ENCODE data around the gene OTUD4.

Gene OTUD4

GRCh38 chr4:145130788-145131399, 49.5 kb downstream of the OTUD4 start:
- Histone ChIP-seq H3K9me3 (ENCODE audit: low read depth, low read length) (no peaks in the 10 kb centered on the region), H3K27ac (peak overlapping the region; percentile 71), H3K36me3 (ENCODE audit: insufficient read depth, low read length) (peaks cover 51% of the 10 kb centered on the region), H3K4me3 (no peak overlapping the region), H3K9ac (ENCODE audit: insufficient read length) (no peak overlapping the region)
- TF ChIP-seq FOXP2 (optimal IDR thresholded peaks at IDR 0.05; ENCODE audit: control extremely low read depth, extremely low read length, insufficient read depth), result no peak
- TF ChIP-seq POLR2AphosphoS5 (IDR thresholded peaks at IDR 0.05; ENCODE audit: borderline replicate concordance, low read depth, low read length), result no peak
- DNase-seq (ENCODE audit: low read depth, low spot score), result no peak

DNA sequence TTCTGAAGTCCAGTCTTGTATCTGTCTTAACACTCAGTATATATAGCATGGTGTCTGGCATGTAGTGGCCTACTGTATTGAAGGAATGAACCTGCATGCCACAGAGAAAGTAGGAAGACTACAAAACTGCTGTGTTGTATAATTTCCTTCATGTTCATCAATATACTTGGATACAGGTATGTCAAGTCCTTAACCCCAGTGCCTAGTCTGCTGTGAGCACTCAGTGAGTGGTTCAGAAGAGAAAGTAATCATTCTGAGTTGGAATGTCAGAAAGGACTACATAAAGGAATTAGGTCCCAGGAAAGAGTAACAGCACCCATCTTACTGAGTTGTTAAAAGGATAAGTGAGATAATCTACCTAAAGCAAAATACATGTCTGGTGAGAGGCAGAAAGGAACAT, 50.3 kb downstream of the OTUD4 start:
- TF ChIP-seq POLR2AphosphoS5 (IDR thresholded peaks at IDR 0.05; ENCODE audit: borderline replicate concordance, low read depth, low read length) (no peak), EZH2 (IDR thresholded peaks at IDR 0.05) (no peak), FOXP2 (optimal IDR thresholded peaks at IDR 0.05; ENCODE audit: control extremely low read depth, extremely low read length, insufficient read depth) (no peak)
- peaks cover 58% of the 10 kb centered on the region for H3K36me3 ChIP-seq (ENCODE audit: insufficient read depth, low read length)
- H3K4me3 ChIP-seq, result no peak overlapping the region
- H3K9me3 ChIP-seq (ENCODE audit: low read depth, low read length), result no peaks in the 10 kb centered on the region
- H3K9ac ChIP-seq (ENCODE audit: insufficient read length), result no peak overlapping the region
- no peak for DNase-seq (ENCODE audit: low read depth, low spot score)
- peak overlapping the region; percentile 71; the same call in 1 of the 2 replicates for H3K27ac ChIP-seq

DNA sequence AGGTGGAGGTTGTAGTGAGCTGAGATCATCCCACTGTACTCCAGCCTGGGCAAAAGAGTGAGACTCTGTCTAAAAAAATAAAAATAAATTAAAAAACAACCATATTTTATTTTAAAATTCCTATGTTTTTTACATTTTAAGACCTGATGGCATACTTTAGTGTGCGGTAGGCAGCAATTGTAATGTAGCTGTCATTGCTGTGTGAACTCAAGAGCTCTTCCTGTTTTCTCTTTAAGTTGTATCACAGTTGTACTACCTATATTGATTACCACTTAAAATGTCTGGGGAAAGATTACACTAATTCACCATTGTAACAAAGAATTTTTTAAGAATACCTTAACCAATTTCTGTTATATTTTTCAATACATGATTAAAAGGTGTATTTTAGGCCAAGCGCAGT, 55.0 kb downstream of the OTUD4 start:
- no peak for DNase-seq (ENCODE audit: low read depth, low spot score)
- Histone ChIP-seq H3K4me3 (no peak overlapping the region), H3K9me3 (ENCODE audit: low read depth, low read length) (no peaks in the 10 kb centered on the region), H3K9ac (ENCODE audit: insufficient read length) (no peak overlapping the region), H3K36me3 (ENCODE audit: insufficient read depth, low read length) (peaks cover 96% of the 10 kb centered on the region), H3K27ac (no peak overlapping the region)
- TF ChIP-seq POLR2AphosphoS5 (IDR thresholded peaks at IDR 0.05; ENCODE audit: borderline replicate concordance, low read depth, low read length) (no peak), EZH2 (IDR thresholded peaks at IDR 0.05) (no peak), FOXP2 (optimal IDR thresholded peaks at IDR 0.05; ENCODE audit: control extremely low read depth, extremely low read length, insufficient read depth) (no peak)

- TF ChIP-seq EZH2 (IDR thresholded peaks at IDR 0.05), result no peak
- no peak for TF ChIP-seq POLR2AphosphoS5 (IDR thresholded peaks at IDR 0.05; ENCODE audit: borderline replicate concordance, low read depth, low read length)
- TF ChIP-seq FOXP2 (optimal IDR thresholded peaks at IDR 0.05; ENCODE audit: control extremely low read depth, extremely low read length, insufficient read depth), result no peak
- peaks cover 96% of the 10 kb centered on the region for H3K36me3 ChIP-seq (ENCODE audit: insufficient read depth, low read length)
- H3K4me3 ChIP-seq, result no peak overlapping the region
- DNase-seq (ENCODE audit: low read depth, low spot score), result no peak
- no peak overlapping the region for H3K9ac ChIP-seq (ENCODE audit: insufficient read length)
- no peaks in the 10 kb centered on the region for H3K9me3 ChIP-seq (ENCODE audit: low read depth, low read length)
- H3K27ac ChIP-seq, result no peak overlapping the region
Measured at GRCh38 chr4:145108128-145108527, 72.3 kb downstream of the OTUD4 start.

GRCh38 chr4:145107126-145107525, 73.3 kb downstream of the OTUD4 start:
- no peaks in the 10 kb centered on the region for H3K9me3 ChIP-seq (ENCODE audit: low read depth, low read length)
- H3K36me3 ChIP-seq (ENCODE audit: insufficient read depth, low read length), result peaks cover 96% of the 10 kb centered on the region
- DNase-seq (ENCODE audit: low read depth, low spot score), result no peak
- TF ChIP-seq FOXP2 (optimal IDR thresholded peaks at IDR 0.05; ENCODE audit: control extremely low read depth, extremely low read length, insufficient read depth) (no peak), EZH2 (IDR thresholded peaks at IDR 0.05) (no peak), POLR2AphosphoS5 (IDR thresholded peaks at IDR 0.05; ENCODE audit: borderline replicate concordance, low read depth, low read length) (no peak)
- no peak overlapping the region for H3K4me3 ChIP-seq
- peak overlapping the region; percentile 50 for H3K27ac ChIP-seq
- no peak overlapping the region for H3K9ac ChIP-seq (ENCODE audit: insufficient read length)

DNA sequence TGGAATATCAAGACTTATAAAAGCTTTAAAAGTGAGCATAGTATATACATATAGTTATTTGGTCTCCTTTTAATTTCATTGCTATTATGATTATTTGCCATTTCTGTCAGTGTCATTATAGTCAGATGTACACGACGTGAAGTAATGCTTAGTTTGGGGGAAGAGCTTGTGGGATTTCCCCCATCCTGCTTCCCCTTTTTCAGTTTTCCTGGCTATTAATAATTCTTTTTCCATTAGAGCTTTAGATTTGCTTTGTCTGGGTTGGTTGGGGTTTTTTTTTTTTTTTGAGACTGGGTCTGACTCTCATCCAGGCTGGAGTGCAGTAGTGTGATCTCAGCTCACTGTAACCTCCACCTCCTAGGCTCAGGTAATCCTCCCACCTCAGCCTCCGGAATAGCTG, 76.9 kb downstream of the OTUD4 start:
- no peak for TF ChIP-seq EZH2 (IDR thresholded peaks at IDR 0.05)
- TF ChIP-seq FOXP2 (optimal IDR thresholded peaks at IDR 0.05; ENCODE audit: control extremely low read depth, extremely low read length, insufficient read depth), result no peak
- no peak for TF ChIP-seq POLR2AphosphoS5 (IDR thresholded peaks at IDR 0.05; ENCODE audit: borderline replicate concordance, low read depth, low read length)
- Histone ChIP-seq H3K36me3 (ENCODE audit: insufficient read depth, low read length) (peaks cover 85% of the 10 kb centered on the region), H3K4me3 (no peak overlapping the region), H3K27ac (no peak overlapping the region), H3K9ac (ENCODE audit: insufficient read length) (no peak overlapping the region), H3K9me3 (ENCODE audit: low read depth, low read length) (no peaks in the 10 kb centered on the region)
- no peak for DNase-seq (ENCODE audit: low read depth, low spot score)

- Histone ChIP-seq H3K9ac (ENCODE audit: insufficient read length) (no peak overlapping the region), H3K4me3 (peak overlapping the region; percentile 11; the same call in 1 of the 2 replicates), H3K27ac (no peak overlapping the region), H3K36me3 (ENCODE audit: insufficient read depth, low read length) (peaks cover 77% of the 10 kb centered on the region), H3K9me3 (ENCODE audit: low read depth, low read length) (no peaks in the 10 kb centered on the region)
- TF ChIP-seq POLR2AphosphoS5 (IDR thresholded peaks at IDR 0.05; ENCODE audit: borderline replicate concordance, low read depth, low read length) (no peak), FOXP2 (optimal IDR thresholded peaks at IDR 0.05; ENCODE audit: control extremely low read depth, extremely low read length, insufficient read depth) (no peak)
- no peak for DNase-seq (ENCODE audit: low read depth, low spot score)
Measured at GRCh38 chr4:145102619-145103018, 77.8 kb downstream of the OTUD4 start.

GRCh38 chr4:145101091-145101490, 79.3 kb downstream of the OTUD4 start:
- no peak for DNase-seq (ENCODE audit: low read depth, low spot score)
- H3K9ac ChIP-seq (ENCODE audit: insufficient read length), result no peak overlapping the region
- H3K9me3 ChIP-seq (ENCODE audit: low read depth, low read length), result no peaks in the 10 kb centered on the region
- TF ChIP-seq FOXP2 (optimal IDR thresholded peaks at IDR 0.05; ENCODE audit: control extremely low read depth, extremely low read length, insufficient read depth) (no peak), EZH2 (IDR thresholded peaks at IDR 0.05) (no peak), POLR2AphosphoS5 (IDR thresholded peaks at IDR 0.05; ENCODE audit: borderline replicate concordance, low read depth, low read length) (no peak)
- peaks cover 61% of the 10 kb centered on the region for H3K36me3 ChIP-seq (ENCODE audit: insufficient read depth, low read length)
- H3K27ac ChIP-seq, result no peak overlapping the region
- peak overlapping the region; percentile 24; the same call in 1 of the 2 replicates for H3K4me3 ChIP-seq

- H3K9me3 ChIP-seq (ENCODE audit: low read depth, low read length), result no peaks in the 10 kb centered on the region
- TF ChIP-seq POLR2AphosphoS5 (IDR thresholded peaks at IDR 0.05; ENCODE audit: borderline replicate concordance, low read depth, low read length), result no peak
- no peak for TF ChIP-seq FOXP2 (optimal IDR thresholded peaks at IDR 0.05; ENCODE audit: control extremely low read depth, extremely low read length, insufficient read depth)
- no peak for DNase-seq (ENCODE audit: low read depth, low spot score)
- H3K9ac ChIP-seq (ENCODE audit: insufficient read length), result peak overlapping the region; percentile 95
- no peak overlapping the region for H3K27ac ChIP-seq
- peaks cover 60% of the 10 kb centered on the region for H3K36me3 ChIP-seq (ENCODE audit: insufficient read depth, low read length)
- H3K4me3 ChIP-seq, result peak overlapping the region; percentile 84
Measured at GRCh38 chr4:145099653-145100052, 80.7 kb downstream of the OTUD4 start.
